WI38 (cell line): Measurements from ENCODE around the gene TRIM45.

Source experiments
- H3K4me3 ChIP-seq: 2 replicates; pipeline ENCODE4 v1.5.1; 2011; ENCODE audit warnings: low read depth, mild to moderate bottlenecking, control low read depth, low read length
- TF ChIP-seq, protein P1 (sequence below): IDR thresholded peaks from 2 replicates; pipeline ENCODE4 v1.5.1; 2012; ENCODE audit warnings: low read depth, mild to moderate bottlenecking, control low read depth, low read length

TRIM45 gene

DNA sequence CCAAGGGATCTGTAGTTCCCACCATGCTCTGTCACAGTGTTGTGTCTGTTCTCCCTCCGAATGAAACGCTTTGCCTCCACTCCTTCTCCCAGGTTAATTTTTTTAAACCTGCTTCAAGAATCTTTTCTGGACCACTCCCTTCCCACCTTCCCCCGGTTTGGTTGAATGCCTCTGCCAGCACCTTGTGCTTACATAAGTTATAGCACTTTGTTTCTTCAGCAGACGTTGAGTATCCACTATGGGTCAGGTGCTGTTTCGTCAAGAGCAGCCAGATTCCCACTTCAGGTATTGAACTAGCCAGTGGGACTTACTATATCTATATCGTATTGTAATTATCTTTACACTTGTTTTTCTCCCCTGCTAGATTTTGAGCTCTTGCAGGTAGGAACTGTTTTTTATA lies 33.9 kb downstream of the TRIM45 start:
- TF ChIP-seq, protein P1, sequence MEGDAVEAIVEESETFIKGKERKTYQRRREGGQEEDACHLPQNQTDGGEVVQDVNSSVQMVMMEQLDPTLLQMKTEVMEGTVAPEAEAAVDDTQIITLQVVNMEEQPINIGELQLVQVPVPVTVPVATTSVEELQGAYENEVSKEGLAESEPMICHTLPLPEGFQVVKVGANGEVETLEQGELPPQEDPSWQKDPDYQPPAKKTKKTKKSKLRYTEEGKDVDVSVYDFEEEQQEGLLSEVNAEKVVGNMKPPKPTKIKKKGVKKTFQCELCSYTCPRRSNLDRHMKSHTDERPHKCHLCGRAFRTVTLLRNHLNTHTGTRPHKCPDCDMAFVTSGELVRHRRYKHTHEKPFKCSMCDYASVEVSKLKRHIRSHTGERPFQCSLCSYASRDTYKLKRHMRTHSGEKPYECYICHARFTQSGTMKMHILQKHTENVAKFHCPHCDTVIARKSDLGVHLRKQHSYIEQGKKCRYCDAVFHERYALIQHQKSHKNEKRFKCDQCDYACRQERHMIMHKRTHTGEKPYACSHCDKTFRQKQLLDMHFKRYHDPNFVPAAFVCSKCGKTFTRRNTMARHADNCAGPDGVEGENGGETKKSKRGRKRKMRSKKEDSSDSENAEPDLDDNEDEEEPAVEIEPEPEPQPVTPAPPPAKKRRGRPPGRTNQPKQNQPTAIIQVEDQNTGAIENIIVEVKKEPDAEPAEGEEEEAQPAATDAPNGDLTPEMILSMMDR = no peak
- no peak overlapping the region for H3K4me3 ChIP-seq

DNA sequence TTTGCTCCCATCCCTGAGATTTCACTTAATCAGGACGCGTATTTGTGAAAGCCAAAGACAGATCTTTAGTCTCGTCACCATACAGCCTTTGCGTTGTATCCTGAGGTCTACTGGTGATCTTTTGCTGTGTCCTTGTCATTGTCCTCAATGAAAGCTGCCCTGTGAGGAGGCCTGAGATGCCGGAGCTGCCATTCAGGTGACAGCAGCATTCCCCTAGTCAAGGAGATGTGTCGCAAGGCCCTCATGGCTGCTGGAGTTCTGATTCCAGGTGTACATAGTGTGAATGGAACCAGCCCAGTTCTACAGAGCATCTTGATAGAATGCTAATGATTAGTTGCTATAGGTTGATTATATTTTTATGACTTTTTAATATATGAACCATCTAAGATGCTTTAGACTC lies 37.3 kb downstream of the TRIM45 start:
- no peak overlapping the region for H3K4me3 ChIP-seq
- TF ChIP-seq, protein P1 = no peak

DNA sequence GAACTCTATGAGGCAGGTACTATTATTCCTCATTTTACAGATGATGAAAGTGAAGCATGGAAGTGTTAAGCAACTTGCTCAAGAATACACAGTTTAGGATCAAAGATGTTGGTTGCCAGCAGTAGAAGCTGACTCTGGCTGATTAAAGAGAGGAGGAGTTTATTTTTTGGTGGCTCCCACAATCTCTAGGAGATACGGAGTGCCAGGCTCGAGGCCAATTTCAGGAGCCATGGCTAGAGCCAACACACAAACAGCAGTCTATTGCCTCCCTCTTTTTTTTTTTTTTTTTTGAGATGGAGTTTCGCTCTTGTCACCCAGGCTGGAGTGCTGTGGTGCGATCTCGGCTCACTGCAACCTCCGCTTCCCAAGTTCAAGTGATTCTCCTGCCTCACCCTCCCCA lies 41.8 kb downstream of the TRIM45 start:
- TF ChIP-seq, protein P1 = no peak

DNA sequence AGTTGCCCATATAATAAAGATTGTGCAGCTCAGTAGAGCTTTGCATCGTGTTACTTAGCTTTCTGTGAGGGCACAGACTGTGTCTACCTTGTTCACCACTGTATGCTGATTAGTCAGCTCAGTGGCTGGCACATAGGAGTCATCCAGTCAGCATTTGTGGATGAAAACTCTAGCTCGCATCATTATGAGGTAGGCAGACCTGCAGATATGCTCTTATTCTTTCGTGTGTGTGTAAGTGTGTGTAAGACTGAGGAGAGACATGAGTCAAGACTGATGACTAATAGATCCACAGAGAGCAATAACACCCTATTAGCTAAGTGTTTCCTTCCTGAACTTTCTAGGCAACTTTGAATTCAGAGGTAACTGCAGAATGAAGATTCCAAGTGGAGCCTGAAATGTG lies 44.3 kb downstream of the TRIM45 start:
- H3K4me3 ChIP-seq = no peak overlapping the region
- TF ChIP-seq, protein P1 = no peak

More for the DNA sequence above, 41.8 kb downstream of the TRIM45 start:
- no peak overlapping the region for H3K4me3 ChIP-seq

DNA sequence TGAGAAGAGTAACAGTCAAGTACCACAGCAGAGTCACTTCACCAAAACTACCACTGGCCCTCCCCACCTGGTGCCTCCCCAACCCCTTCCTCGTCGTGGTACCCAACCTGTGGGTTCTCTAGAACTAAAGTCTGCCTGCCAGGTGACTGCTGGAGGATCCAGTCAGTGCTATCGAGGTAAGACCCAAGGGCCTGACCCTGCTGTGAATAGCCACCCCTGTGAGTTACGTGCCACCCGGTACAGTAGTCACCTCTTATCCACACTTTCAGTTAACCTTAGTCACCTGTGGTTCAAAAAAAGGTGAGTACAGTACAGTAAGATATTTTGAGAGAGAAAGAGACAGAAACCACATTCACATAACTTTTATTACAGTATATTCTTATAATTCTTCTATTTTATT lies 44.9 kb downstream of the TRIM45 start:
- TF ChIP-seq, protein P1 = no peak
- no peak overlapping the region for H3K4me3 ChIP-seq

DNA sequence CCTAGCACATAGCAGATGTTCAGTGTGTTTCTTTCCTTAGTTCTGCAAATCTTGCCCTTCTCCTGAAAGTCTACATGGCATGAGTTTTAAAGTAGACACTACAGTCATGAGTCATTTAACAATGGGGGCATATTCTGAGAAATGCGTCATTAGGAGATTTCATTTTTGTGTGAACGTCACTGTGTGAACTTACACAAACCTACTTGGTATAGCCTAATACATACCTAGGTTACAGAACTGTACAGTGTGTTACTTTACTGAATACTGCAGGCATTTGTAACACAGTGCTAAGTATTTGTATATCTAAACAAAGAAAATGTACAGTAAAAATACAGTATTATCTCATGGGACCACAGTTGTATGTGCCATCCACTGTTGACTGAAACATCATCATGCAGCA lies 51.4 kb downstream of the TRIM45 start:
- TF ChIP-seq, protein P1 = no peak
- no peak overlapping the region for H3K4me3 ChIP-seq

DNA sequence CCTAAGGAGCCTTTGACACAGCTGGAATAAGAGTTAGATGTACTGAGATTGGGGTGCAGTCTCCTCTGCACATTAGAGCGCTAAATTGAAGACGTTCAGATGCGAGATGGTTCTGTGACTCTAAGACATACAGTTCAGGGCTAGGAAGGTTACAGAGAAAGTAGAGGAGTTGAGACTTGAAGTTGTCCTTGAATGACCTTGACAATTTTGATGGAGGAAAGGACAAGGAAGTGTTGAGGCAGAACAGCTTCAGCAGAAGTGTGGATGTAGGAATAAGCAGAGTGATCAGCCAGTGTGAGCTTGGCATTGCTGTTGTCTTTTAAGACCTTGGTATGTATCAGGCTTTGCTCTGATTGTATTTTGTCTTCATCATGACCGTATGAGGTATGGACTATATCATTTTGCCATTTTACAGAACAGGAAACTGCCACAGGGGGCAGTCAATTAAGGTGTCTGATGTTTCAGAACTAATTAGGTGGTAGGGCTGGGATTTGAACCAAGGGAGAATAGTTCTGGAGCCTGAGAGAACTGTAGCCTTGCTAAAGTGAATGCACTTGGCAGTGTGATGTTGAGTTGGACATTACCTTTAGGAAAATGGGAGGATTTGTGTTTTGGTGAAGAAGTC lies 52.2 kb downstream of the TRIM45 start:
- no peak overlapping the region for H3K4me3 ChIP-seq
- TF ChIP-seq, protein P1 = no peak
